ENCODE results near the gene ADAMTS8. TPM values are rescaled to one million over a fixed set of nuclear protein-coding genes. Genes with fewer than 3 reads are reported as not detected.

The ADAMTS8 gene
- total RNA-seq, 1 donor from 2014 or later = not detected

- no peak overlapping the region for H3K27ac Mint-ChIP-seq
- no peak overlapping the region for H2AFZ ChIP-seq (replicated peaks)
- H3K4me3 Mint-ChIP-seq = no peak overlapping the region
- H3K4me2 ChIP-seq = no peak overlapping the region
- H3K27me3 ChIP-seq = no peaks in the 10 kb centered on the region
- DNase-seq (ENCODE audit: low spot score) = no peak
- no peaks in the 10 kb centered on the region for H3K79me2 ChIP-seq (ENCODE audit: low read depth)
- peaks cover 6% of the 10 kb centered on the region for H3K9me3 Mint-ChIP-seq
- H3K27ac ChIP-seq = no peak overlapping the region
- no peaks in the 10 kb centered on the region for H3K36me3 Mint-ChIP-seq
- no peaks in the 10 kb centered on the region for H4K20me1 ChIP-seq (ENCODE audit: low read depth)
- peaks cover 6% of the 10 kb centered on the region for H3K4me1 ChIP-seq
- H3K9me3 ChIP-seq (ENCODE audit: low read depth) = no peaks in the 10 kb centered on the region
- TF ChIP-seq EZH2phosphoT487 (IDR thresholded peaks at IDR 0.05) = no peak
- TF ChIP-seq CTCF (IDR thresholded peaks at IDR 0.05) = no peak
- no peak for TF ChIP-seq EZH2 (IDR thresholded peaks at IDR 0.05)
- H3F3A ChIP-seq (ENCODE audit: low read depth) = no peaks in the 10 kb centered on the region
- H3K4me1 Mint-ChIP-seq = peaks cover 34% of the 10 kb centered on the region
- no peak overlapping the region for H3K9ac ChIP-seq
- H3K4me3 ChIP-seq = no peak overlapping the region
- no peaks in the 10 kb centered on the region for H3K36me3 ChIP-seq
- peaks cover 13% of the 10 kb centered on the region for H3K27me3 Mint-ChIP-seq (ENCODE audit: insufficient read depth, low read depth)
These were observed 31.4 kb downstream of the ADAMTS8 start for GRCh38 chr11:130396965-130397364.

- Histone ChIP-seq H2AFZ (replicated peaks) (no peak overlapping the region), H3K9ac (no peak overlapping the region), H3K27me3 (no peaks in the 10 kb centered on the region), H3K4me3 (no peak overlapping the region), H3K27ac (no peak overlapping the region), H4K20me1 (ENCODE audit: low read depth) (no peaks in the 10 kb centered on the region), H3K79me2 (ENCODE audit: low read depth) (no peaks in the 10 kb centered on the region), H3K4me1 (peaks cover 6% of the 10 kb centered on the region), H3F3A (ENCODE audit: low read depth) (no peaks in the 10 kb centered on the region), H3K9me3 (ENCODE audit: low read depth) (no peaks in the 10 kb centered on the region), H3K36me3 (no peaks in the 10 kb centered on the region), H3K4me2 (peak overlapping the region; percentile 16)
- H3K27me3 Mint-ChIP-seq (ENCODE audit: insufficient read depth, low read depth) = peaks cover 16% of the 10 kb centered on the region
- no peak overlapping the region for H3K4me3 Mint-ChIP-seq
- TF ChIP-seq EZH2 (IDR thresholded peaks at IDR 0.05) (no peak), EZH2phosphoT487 (IDR thresholded peaks at IDR 0.05) (no peak), CTCF (IDR thresholded peaks at IDR 0.05) (no peak)
- DNase-seq (ENCODE audit: low spot score) = no peak
- peaks cover 6% of the 10 kb centered on the region for H3K9me3 Mint-ChIP-seq
- H3K36me3 Mint-ChIP-seq = no peaks in the 10 kb centered on the region
- peak overlapping the region; percentile 68 for H3K27ac Mint-ChIP-seq
- H3K4me1 Mint-ChIP-seq = peaks cover 46% of the 10 kb centered on the region
These were observed 33.8 kb downstream of the ADAMTS8 start for GRCh38 chr11:130394615-130395014.

- TF ChIP-seq CTCF (IDR thresholded peaks at IDR 0.05) (no peak), EZH2 (IDR thresholded peaks at IDR 0.05) (no peak), EZH2phosphoT487 (IDR thresholded peaks at IDR 0.05) (no peak)
- H3K4me3 Mint-ChIP-seq = no peak overlapping the region
- H3K9me3 Mint-ChIP-seq = peaks cover 6% of the 10 kb centered on the region
- no peaks in the 10 kb centered on the region for H3K36me3 ChIP-seq
- no peak overlapping the region for H3K27ac Mint-ChIP-seq
- no peak for DNase-seq (ENCODE audit: low spot score)
- H3K4me3 ChIP-seq = no peak overlapping the region
- H3K27ac ChIP-seq = no peak overlapping the region
- H3K27me3 Mint-ChIP-seq (ENCODE audit: insufficient read depth, low read depth) = peaks cover 13% of the 10 kb centered on the region
- H2AFZ ChIP-seq (replicated peaks) = peak overlapping the region; percentile 5
- peaks cover 46% of the 10 kb centered on the region for H3K4me1 Mint-ChIP-seq
- no peaks in the 10 kb centered on the region for H4K20me1 ChIP-seq (ENCODE audit: low read depth)
- H3K4me2 ChIP-seq = no peak overlapping the region
- H3K4me1 ChIP-seq = peaks cover 6% of the 10 kb centered on the region
- H3K9me3 ChIP-seq (ENCODE audit: low read depth) = no peaks in the 10 kb centered on the region
- H3K27me3 ChIP-seq = no peaks in the 10 kb centered on the region
- H3K79me2 ChIP-seq (ENCODE audit: low read depth) = no peaks in the 10 kb centered on the region
- no peaks in the 10 kb centered on the region for H3K36me3 Mint-ChIP-seq
- H3K9ac ChIP-seq = no peak overlapping the region
- H3F3A ChIP-seq (ENCODE audit: low read depth) = no peaks in the 10 kb centered on the region
These were observed 36.7 kb downstream of the ADAMTS8 start for GRCh38 chr11:130391711-130392110.
